IMR-90 (cell line): ENCODE data around the gene FALEC. TPM values are rescaled to one million over a fixed set of nuclear protein-coding genes. Genes with fewer than 3 reads are reported as not detected.

ENCODE experiments used
- ATAC-seq: fragments of 200-7000 bp; cut with Tn5 transposase; 2 replicates; pipeline ENCODE4 v1.9.1; 2020; ENCODE audit warnings: low read depth, mild to moderate bottlenecking, moderate library complexity
- BruUV-seq: library from RNA; stranded (reverse); fragments of 400-500 nt; replicated peaks from 2 replicates; lab custom pipeline; 2021; lab: Mats Ljungman, UMichigan
- CTCF ChIA-PET: fragments of 300-600 bp; formaldehyde crosslinking; extraction: SDS; loops from one replicate; lab custom pipeline; 2021; ENCODE audit warnings: antibody characterized with exemption; lab: Yijun Ruan, JAX
- POLR2A ChIA-PET: fragments of 300-600 bp; sonication (Branson Sonifier 250); formaldehyde crosslinking; loops from one replicate; lab custom pipeline; 2022; ENCODE audit warnings: antibody characterized with exemption; ENCODE audit not compliant: unreplicated experiment; lab: Charles Lee
- DNase-seq: peaks from one replicate; pipeline ENCODE4 v3.0.0; 2013
- H2AFZ ChIP-seq: replicated peaks from 2 replicates; pipeline ENCODE3; 2013; ENCODE audit warnings: low read length, mild to moderate bottlenecking; ENCODE audit not compliant: poor library complexity
- H2AK5ac ChIP-seq: 2 replicates; pipeline ENCODE4 v1.6.1; 2013; ENCODE audit warnings: low read depth, low read length, inconsistent platforms
- H2AK9ac ChIP-seq: replicated peaks from 2 replicates; pipeline ENCODE3; 2013; ENCODE audit warnings: mild to moderate bottlenecking, low read depth, low read length, moderate library complexity; ENCODE audit not compliant: poor library complexity
- H2BK120ac ChIP-seq: 2 replicates; pipeline ENCODE4 v1.6.1; 2013; ENCODE audit warnings: low read depth, low read length, inconsistent platforms
- H2BK15ac ChIP-seq: 3 replicates; pipeline ENCODE4 v1.6.1; 2013; ENCODE audit warnings: low read depth, low read length, inconsistent platforms
- H2BK20ac ChIP-seq: 2 replicates; pipeline ENCODE4 v1.6.1; 2013; ENCODE audit warnings: low read depth, mild to moderate bottlenecking, inconsistent platforms, low read length, moderate library complexity
- H2BK5ac ChIP-seq: 2 replicates; pipeline ENCODE4 v1.6.1; 2013; ENCODE audit warnings: mild to moderate bottlenecking, low read depth, low read length, inconsistent platforms; ENCODE audit not compliant: poor library complexity, severe bottlenecking
- H3K14ac ChIP-seq: replicated peaks from 2 replicates; pipeline ENCODE4 v1.6.1; 2013; ENCODE audit warnings: low read depth, low read length, inconsistent platforms
- H3K18ac ChIP-seq: 2 replicates; pipeline ENCODE4 v1.6.1; 2013; ENCODE audit warnings: low read depth, low read length, control low read depth
- H3K23ac ChIP-seq: 2 replicates; pipeline ENCODE4 v1.6.1; 2013; ENCODE audit warnings: low read depth, low read length, inconsistent platforms
- H3K27ac ChIP-seq: 2 replicates; pipeline ENCODE4 v1.5.1; 2013; ENCODE audit warnings: mild to moderate bottlenecking, control low read depth, low read length; ENCODE audit not compliant: insufficient read depth
- H3K27me3 ChIP-seq: 2 replicates; pipeline ENCODE4 v1.6.1; 2013; ENCODE audit warnings: low read length; ENCODE audit not compliant: control insufficient read depth, insufficient read depth
- H3K36me3 ChIP-seq: 2 replicates; pipeline ENCODE4 v1.6.1; 2013; ENCODE audit warnings: low read length, mixed read lengths; ENCODE audit not compliant: control insufficient read depth, insufficient read depth
- H3K4ac ChIP-seq: 2 replicates; pipeline ENCODE4 v1.6.1; 2013; ENCODE audit warnings: low read depth, low read length, inconsistent platforms
- H3K4me1 ChIP-seq: 2 replicates; pipeline ENCODE4 v1.6.1; 2013; ENCODE audit warnings: low read length, mixed read lengths; ENCODE audit not compliant: control insufficient read depth, insufficient read depth
- H3K4me2 ChIP-seq: 2 replicates; pipeline ENCODE4 v1.6.1; 2013; ENCODE audit warnings: low read depth, mild to moderate bottlenecking, control low read depth, low read length, moderate library complexity
- H3K4me3 ChIP-seq: 2 replicates; pipeline ENCODE4 v1.5.1; 2013; ENCODE audit warnings: low read depth, mild to moderate bottlenecking, control low read depth, low read length, moderate library complexity; ENCODE audit not compliant: insufficient read depth
- H3K56ac ChIP-seq: 2 replicates; pipeline ENCODE4 v1.6.1; 2013; ENCODE audit warnings: low read length, inconsistent platforms; ENCODE audit not compliant: insufficient read depth; ENCODE audit errors: extremely low read depth
- H3K79me1 ChIP-seq, 2 experiments: 2 replicates each; pipeline ENCODE4 v1.6.1; 2013; ENCODE audit warnings: low read length in 2 of 2, inconsistent platforms in 1 of 2, low read depth in 1 of 2
- H3K9ac ChIP-seq: 2 replicates; pipeline ENCODE4 v1.6.1; 2013; ENCODE audit warnings: low read depth, low read length, control low read depth
- H3K9me1 ChIP-seq: 2 replicates; pipeline ENCODE4 v1.6.1; 2013; ENCODE audit warnings: low read length, inconsistent platforms; ENCODE audit not compliant: insufficient read depth
- H3K9me3 ChIP-seq: 2 replicates; pipeline ENCODE4 v1.6.1; 2013; ENCODE audit warnings: low read length; ENCODE audit not compliant: control insufficient read depth, insufficient read depth
- H4K20me1 ChIP-seq: 2 replicates; pipeline ENCODE4 v1.6.1; 2013; ENCODE audit warnings: low read length, inconsistent platforms; ENCODE audit not compliant: insufficient read depth
- H4K5ac ChIP-seq: 2 replicates; pipeline ENCODE4 v1.6.1; 2013; ENCODE audit warnings: mild to moderate bottlenecking, low read depth, low read length, control low read depth
- H4K8ac ChIP-seq, 2 experiments: 2 replicates each; pipeline ENCODE4 v1.6.1; 2013; ENCODE audit warnings: low read depth in 2 of 2, low read length in 2 of 2, control low read depth in 1 of 2, inconsistent platforms in 1 of 2
- H4K91ac ChIP-seq: 2 replicates; pipeline ENCODE4 v1.6.1; 2013; ENCODE audit warnings: low read depth, low read length, inconsistent platforms; ENCODE audit not compliant: insufficient read depth
- BHLHE40 ChIP-seq: fragments of 150-350 bp; IDR thresholded peaks from 2 replicates; pipeline ENCODE4 v1.6.1; 2016; ENCODE audit warnings: mild to moderate bottlenecking, low read depth, low read length
- CEBPB ChIP-seq: IDR thresholded peaks from 2 replicates; pipeline ENCODE4 v1.6.1; 2012; ENCODE audit warnings: low read depth, low read length, improper control_type of control experiment
- CHD1 ChIP-seq: IDR thresholded peaks from 2 replicates; pipeline ENCODE4 v1.6.1; 2012; ENCODE audit warnings: low read depth, low read length, improper control_type of control experiment
- FOS ChIP-seq: fragments of 150-350 bp; IDR thresholded peaks from 2 replicates; pipeline ENCODE4 v1.6.1; 2016; ENCODE audit warnings: low read depth, low read length
- MAFK ChIP-seq: IDR thresholded peaks from 2 replicates; pipeline ENCODE4 v1.6.1; 2012; ENCODE audit warnings: low read depth, low read length, improper control_type of control experiment
- MAZ ChIP-seq: IDR thresholded peaks from 2 replicates; pipeline ENCODE4 v1.6.1; 2012; ENCODE audit warnings: low read depth, mild to moderate bottlenecking, low read length, improper control_type of control experiment, moderate library complexity, borderline replicate concordance
- MXI1 ChIP-seq: IDR thresholded peaks from 2 replicates; pipeline ENCODE4 v1.6.1; 2012; ENCODE audit warnings: low read depth, mild to moderate bottlenecking, low read length, moderate library complexity, borderline replicate concordance
- NFE2L2 ChIP-seq: fragments of 150-350 bp; IDR thresholded peaks from 2 replicates; pipeline ENCODE4 v1.6.1; 2016; ENCODE audit warnings: low read depth, mild to moderate bottlenecking, low read length
- POLR2A ChIP-seq: IDR thresholded peaks from 2 replicates; pipeline ENCODE4 v1.6.1; 2012; ENCODE audit warnings: mild to moderate bottlenecking, low read depth, low read length
- RAD21 ChIP-seq: IDR thresholded peaks from 2 replicates; pipeline ENCODE4 v1.6.1; 2012; ENCODE audit warnings: low read length, improper control_type of control experiment
- RCOR1 ChIP-seq: IDR thresholded peaks from 2 replicates; pipeline ENCODE4 v1.6.1; 2012; ENCODE audit warnings: mild to moderate bottlenecking, low read length, improper control_type of control experiment; ENCODE audit not compliant: insufficient replicate concordance
- RFX5 ChIP-seq: IDR thresholded peaks from 2 replicates; pipeline ENCODE4 v1.8.0; 2012; ENCODE audit warnings: low read depth, mild to moderate bottlenecking, low read length, moderate library complexity
- SMC3 ChIP-seq: fragments of 150-350 bp; IDR thresholded peaks from 2 replicates; pipeline ENCODE4 v1.6.1; 2016; ENCODE audit warnings: low read depth, mild to moderate bottlenecking, antibody characterized with exemption, low read length, moderate library complexity
- USF2 ChIP-seq: fragments of 150-350 bp; IDR thresholded peaks from 2 replicates; pipeline ENCODE4 v1.6.1; 2017; ENCODE audit warnings: mild to moderate bottlenecking, antibody characterized with exemption, low read length, low read depth
- WGBS, 2 experiments: methylation state at CpG; one replicate each; pipeline versions ENCODE4 v1.1.5 to v1.1.7; 2013; ENCODE audit warnings: missing lambda C conversion rate in 2 of 2; ENCODE audit not compliant: insufficient read length in 1 of 2; ENCODE audit errors: extremely low coverage in 2 of 2; 5-methylcytosine and 5-hydroxymethylcytosine counted together
- dilution Hi-C: fragments of 300-500 bp; cut with HindIII; formaldehyde crosslinking; loops from one replicate; pipeline ENCODE4 v1.14.3; 2018; ENCODE audit warnings: low sequenced_read_pairs; ENCODE audit not compliant: unreplicated experiment
- in situ Hi-C: fragments of 300-500 bp; cut with MboI; formaldehyde crosslinking; loops from 3 replicates; pipeline ENCODE4 v1.14.3; 2019; ENCODE audit warnings: low sequenced_read_pairs, inconsistent platforms, mixed read lengths
- intact Hi-C: fragments of 100-400 bp; cut with micrococcal nuclease; formaldehyde crosslinking; loops from 2 replicates; pipeline ENCODE4 v1.10.0; 2022
- polyA plus RNA-seq, 3 experiments: library from polyadenylated mRNA; depleted of rRNA; stranded (reverse); fragments of >200 nt; gene quantifications; 2 replicates each; pipeline ENCODE4 v1.2.3, GENCODE V29; 2012; ENCODE audit warnings: low replicate concordance in 1 of 3
- total RNA-seq: library from RNA; depleted of rRNA; stranded (reverse); fragments of >200 nt; gene quantifications from 2 replicates; pipeline ENCODE4 v1.2.3, GENCODE V29; 2012
- TF ChIP-seq, protein P1 (sequence below): conservative IDR thresholded peaks from 2 replicates; pipeline ENCODE4 v1.5.1; 2012; ENCODE audit warnings: mild to moderate bottlenecking, low read depth, low read length, improper control_type of control experiment

Gene FALEC
- total and polyA plus RNA-seq, 2 of the 4 experiments (the other 2 are of a cell fraction) = not detected

DNA sequence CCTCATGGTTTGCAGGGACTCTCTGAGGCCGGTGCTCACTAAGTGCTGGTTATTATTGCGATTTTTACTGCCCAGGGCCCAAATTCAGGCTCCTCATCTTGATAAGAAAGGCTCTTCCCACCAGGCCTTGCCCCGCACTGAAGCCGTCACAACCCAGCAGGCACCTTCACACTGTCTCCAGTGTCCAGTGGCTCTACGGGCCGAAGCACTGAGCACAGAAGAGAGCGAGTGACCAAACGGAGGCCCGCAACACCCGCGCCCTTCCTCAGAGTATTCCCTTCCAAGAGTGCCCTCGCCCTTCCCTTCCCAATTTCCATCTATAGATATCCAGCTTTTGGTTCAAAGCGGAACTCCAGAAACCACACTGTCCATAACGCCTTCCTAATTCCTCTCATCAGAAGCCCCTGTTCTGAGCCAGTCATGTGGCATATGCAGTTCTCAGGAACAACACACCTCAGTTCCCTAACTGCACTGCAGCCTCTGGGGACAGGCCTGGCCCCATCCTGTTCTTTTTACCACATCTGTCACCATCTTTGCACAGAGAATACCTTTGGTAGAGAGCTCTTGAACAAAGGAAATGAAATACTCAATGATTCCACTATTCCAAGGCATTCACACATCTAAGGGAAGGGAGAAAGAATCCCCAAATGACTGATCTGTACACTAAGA is 15.1 kb downstream of the FALEC start:
- BruUV-seq = no TSS peak
- H4K5ac ChIP-seq = no peak overlapping the region
- no peak overlapping the region for H4K91ac ChIP-seq
- no peak overlapping the region for H3K18ac ChIP-seq
- H3K4me1 ChIP-seq = peaks cover 13% of the 10 kb centered on the region
- no peak overlapping the region for H3K9ac ChIP-seq
- peak overlapping the region; percentile 65; the same call in 1 of the 2 replicates for H2AK5ac ChIP-seq
- H3K4ac ChIP-seq = no peak overlapping the region
- no peak overlapping the region for H3K27ac ChIP-seq
- no peak overlapping the region for H3K56ac ChIP-seq
- no peak overlapping the region for H2BK5ac ChIP-seq
- dilution Hi-C loops = no loop called here
- no peak overlapping the region for H3K23ac ChIP-seq
- no peak overlapping the region for H3K14ac ChIP-seq
- no peak overlapping the region for H3K4me3 ChIP-seq
- ChIA-PET POLR2A (no interaction called here), CTCF (no interaction called here)
- H2BK20ac ChIP-seq = no peak overlapping the region
- H2AK9ac ChIP-seq = no peak overlapping the region
- no peak for ATAC-seq
- peaks cover 0 to 2% of the 10 kb centered on the region in 2 experiments; a peak in 1 of 4 replicates for H3K79me1 ChIP-seq
- DNase-seq = no peak
- peak overlapping the region; percentile 38 for H2AFZ ChIP-seq
- 98% methylated on average over 7 of the region's 14 CpGs; no CpG with 5 or more reads in 1 of the 2 experiments for WGBS, 2 experiments
- H4K20me1 ChIP-seq = no peaks in the 10 kb centered on the region
- intact Hi-C loops = loop anchor here (10.0 kb wide), 1 partner anchor 166 kb away; the partner anchor contains the start of gene RPRD2
- peaks cover 4% of the 10 kb centered on the region for H3K9me1 ChIP-seq
- no peaks in the 10 kb centered on the region for H3K9me3 ChIP-seq
- in situ Hi-C loops = no loop called here
- H3K27me3 ChIP-seq = no peaks in the 10 kb centered on the region
- peak overlapping the region; percentile 21; the same call in 1 of the 2 replicates for H2BK120ac ChIP-seq
- TF ChIP-seq POLR2A = no peak
- TF ChIP-seq, protein P1, sequence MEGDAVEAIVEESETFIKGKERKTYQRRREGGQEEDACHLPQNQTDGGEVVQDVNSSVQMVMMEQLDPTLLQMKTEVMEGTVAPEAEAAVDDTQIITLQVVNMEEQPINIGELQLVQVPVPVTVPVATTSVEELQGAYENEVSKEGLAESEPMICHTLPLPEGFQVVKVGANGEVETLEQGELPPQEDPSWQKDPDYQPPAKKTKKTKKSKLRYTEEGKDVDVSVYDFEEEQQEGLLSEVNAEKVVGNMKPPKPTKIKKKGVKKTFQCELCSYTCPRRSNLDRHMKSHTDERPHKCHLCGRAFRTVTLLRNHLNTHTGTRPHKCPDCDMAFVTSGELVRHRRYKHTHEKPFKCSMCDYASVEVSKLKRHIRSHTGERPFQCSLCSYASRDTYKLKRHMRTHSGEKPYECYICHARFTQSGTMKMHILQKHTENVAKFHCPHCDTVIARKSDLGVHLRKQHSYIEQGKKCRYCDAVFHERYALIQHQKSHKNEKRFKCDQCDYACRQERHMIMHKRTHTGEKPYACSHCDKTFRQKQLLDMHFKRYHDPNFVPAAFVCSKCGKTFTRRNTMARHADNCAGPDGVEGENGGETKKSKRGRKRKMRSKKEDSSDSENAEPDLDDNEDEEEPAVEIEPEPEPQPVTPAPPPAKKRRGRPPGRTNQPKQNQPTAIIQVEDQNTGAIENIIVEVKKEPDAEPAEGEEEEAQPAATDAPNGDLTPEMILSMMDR = no peak
- TF ChIP-seq MAZ = no peak
- no peak for TF ChIP-seq CHD1
- TF ChIP-seq RAD21 = no peak
- TF ChIP-seq RCOR1 = no peak
- no peak for TF ChIP-seq MXI1
- no peak for TF ChIP-seq MAFK
- no peak for TF ChIP-seq SMC3
- no peak for TF ChIP-seq CEBPB
- TF ChIP-seq FOS = no peak
- TF ChIP-seq BHLHE40 = no peak
- TF ChIP-seq USF2 = no peak
- TF ChIP-seq RFX5 = no peak
- TF ChIP-seq NFE2L2 = no peak
- H3K36me3 ChIP-seq = no peaks in the 10 kb centered on the region
- H2BK15ac ChIP-seq = no peak overlapping the region
- no peak overlapping the region for H4K8ac ChIP-seq
- no peak overlapping the region for H3K4me2 ChIP-seq
